A673 (cell line): Measurements from ENCODE around the gene FDX1.

Experiments
- EZH2 ChIP-seq: fragments of 200-600 bp; sonication (generic); IDR thresholded peaks from 2 replicates; pipeline ENCODE4 v1.6.1; 2017; ENCODE audit warnings: borderline replicate concordance, low read depth, mild to moderate bottlenecking, mixed read lengths, antibody characterized with exemption, low read length; ENCODE audit not compliant: poor library complexity, severe bottlenecking
- TF ChIP-seq, protein P1 (sequence below): fragments of 300-800, 200-600 bp; sonication (generic); conservative IDR thresholded peaks from 2 replicates; pipeline ENCODE4 v1.5.1; 2017; ENCODE audit warnings: low read depth, mild to moderate bottlenecking, antibody characterized with exemption, low read length, moderate library complexity, mixed read lengths

DNA sequence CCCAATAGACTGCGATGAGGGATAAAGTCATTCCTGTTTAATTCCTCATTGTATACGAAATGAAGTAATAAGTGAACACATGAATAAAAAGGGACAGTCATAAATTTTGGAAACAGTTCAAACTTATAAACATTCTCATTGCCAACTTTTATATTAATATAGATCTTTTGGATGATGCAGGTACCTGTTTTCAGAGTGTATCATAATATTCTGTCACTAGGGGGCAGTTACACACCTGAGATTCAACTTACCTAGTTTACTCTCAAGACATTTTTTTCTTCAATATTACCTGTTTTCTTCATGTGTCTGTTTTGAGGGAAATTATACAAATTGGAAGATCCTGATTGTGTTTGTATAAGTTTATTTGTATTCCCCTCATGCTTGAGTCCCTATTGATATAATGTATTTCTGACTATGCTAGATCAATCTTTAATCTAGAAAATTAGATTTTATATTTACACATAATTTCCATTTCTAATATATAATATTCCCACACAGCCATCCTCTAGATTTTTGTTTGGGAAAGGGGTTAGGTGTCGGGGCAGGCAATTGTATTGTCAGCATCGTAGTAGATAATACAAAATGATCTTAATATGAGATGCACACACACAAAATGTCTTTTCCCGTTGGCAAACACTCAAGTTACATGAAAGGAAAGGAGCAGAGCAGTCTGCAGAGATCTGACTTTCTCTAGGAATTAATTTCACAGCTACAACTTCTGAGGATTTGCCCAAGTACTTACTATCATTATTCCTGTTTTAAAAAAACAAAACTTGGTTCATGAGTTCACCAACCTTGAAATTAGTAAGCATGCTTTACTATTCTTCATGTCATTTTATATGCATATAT lies 18.4 kb downstream of the FDX1 start:
- TF ChIP-seq, protein P1, sequence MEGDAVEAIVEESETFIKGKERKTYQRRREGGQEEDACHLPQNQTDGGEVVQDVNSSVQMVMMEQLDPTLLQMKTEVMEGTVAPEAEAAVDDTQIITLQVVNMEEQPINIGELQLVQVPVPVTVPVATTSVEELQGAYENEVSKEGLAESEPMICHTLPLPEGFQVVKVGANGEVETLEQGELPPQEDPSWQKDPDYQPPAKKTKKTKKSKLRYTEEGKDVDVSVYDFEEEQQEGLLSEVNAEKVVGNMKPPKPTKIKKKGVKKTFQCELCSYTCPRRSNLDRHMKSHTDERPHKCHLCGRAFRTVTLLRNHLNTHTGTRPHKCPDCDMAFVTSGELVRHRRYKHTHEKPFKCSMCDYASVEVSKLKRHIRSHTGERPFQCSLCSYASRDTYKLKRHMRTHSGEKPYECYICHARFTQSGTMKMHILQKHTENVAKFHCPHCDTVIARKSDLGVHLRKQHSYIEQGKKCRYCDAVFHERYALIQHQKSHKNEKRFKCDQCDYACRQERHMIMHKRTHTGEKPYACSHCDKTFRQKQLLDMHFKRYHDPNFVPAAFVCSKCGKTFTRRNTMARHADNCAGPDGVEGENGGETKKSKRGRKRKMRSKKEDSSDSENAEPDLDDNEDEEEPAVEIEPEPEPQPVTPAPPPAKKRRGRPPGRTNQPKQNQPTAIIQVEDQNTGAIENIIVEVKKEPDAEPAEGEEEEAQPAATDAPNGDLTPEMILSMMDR = peak; percentile 65
- no peak for TF ChIP-seq EZH2
